GM18508 (cell line): Measurements from ENCODE around the gene PHF2.

Experiments used
- ATAC-seq: cut with Tn5 transposase; IDR thresholded peaks from one replicate; pipeline ENCODE4 v1.9.1; 2021; ENCODE audit warnings: moderate number of reproducible peaks; ENCODE audit not compliant: insufficient read depth, unreplicated experiment

Gene PHF2

DNA sequence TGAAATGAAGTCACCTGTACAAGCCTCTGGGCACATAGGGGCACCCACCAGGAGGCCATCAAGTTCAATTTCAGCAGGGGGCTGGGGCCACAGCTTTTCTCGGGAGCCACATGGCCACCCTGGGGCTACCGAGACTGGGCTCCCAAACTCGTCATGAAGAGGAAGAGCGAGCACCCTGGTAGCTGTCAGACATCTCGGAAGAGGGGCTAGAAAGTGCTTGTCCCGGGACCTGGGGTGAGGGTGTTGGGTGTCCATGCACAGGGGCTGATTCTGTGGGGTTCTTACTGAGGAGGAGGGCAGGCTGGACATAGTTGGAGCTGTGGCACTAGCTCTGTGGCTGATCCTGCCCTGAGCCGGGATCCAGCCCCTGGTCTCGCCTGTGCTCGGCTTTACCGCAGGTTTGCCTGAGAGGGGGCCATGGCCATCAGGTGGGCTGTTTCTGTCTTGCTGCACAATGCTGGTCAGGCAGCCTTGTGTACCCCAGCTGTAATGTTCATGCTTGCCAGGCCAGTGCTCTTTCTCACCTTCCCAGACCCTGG lies 70.3 kb downstream of the PHF2 start:
- ATAC-seq: no peak

DNA sequence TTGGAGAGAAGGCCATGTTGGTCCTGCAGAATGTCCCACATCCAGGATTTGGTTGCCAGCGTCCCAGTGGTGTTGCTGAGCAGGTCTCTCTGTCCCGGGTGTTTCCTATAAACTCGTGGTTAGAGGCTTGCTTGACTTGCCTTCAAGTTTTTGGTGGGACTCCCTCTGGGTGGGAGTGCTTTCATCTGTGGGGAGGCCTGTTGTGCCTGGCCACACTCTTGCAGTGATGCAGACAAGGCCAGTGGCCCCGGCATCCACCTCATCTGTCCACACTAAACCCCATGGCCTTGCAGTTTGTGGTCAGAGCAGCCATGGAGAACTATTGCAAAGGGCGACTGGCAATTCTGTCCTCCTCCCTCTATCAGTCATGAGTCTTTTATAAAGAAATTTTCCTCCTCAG lies 71.8 kb downstream of the PHF2 start:
- ATAC-seq: no peak

DNA sequence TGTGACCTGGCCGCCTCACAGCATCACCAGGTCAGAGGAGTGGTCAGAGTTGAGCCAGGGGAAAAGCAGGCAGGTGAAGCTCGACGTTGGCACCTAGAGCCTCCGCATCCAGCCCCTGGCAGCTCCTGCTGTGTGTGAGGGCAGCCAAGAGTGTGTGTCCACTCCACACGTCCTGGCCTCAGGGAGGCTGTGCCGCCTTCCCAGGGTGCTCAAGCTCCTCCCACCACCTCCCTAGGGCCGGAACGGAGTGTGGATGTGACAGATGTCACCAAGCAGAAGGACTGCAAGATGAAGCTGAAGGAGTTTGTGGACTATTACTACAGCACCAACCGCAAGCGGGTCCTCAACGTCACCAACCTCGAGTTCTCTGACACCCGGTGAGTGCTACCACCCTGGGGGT lies 72.5 kb downstream of the PHF2 start:
- ATAC-seq: no peak

DNA sequence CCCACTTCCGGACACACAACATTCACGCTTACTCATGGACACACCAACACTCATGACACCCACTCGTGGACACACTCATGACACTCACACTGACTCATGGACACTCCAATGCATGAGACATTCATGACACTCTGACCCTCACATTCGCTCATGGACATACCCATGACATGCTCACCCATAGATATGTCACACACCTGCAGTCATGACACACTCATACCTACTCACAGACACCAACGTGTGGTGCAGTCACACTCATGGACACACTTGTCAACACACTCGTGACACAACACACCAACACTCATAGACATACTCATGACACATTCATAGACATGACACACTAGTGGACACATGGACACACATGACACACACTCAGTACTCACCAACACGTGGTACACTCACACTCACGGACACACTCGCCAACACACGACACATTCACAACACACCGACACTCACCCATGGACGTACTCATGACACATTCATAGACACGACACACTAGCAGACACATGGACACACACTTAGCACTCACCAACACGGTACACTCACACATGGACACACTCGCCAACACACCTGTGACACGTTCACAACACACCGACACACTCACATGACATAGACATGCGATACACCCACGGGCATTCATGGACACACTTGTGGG lies 73.4 kb downstream of the PHF2 start:
- ATAC-seq: no peak

DNA sequence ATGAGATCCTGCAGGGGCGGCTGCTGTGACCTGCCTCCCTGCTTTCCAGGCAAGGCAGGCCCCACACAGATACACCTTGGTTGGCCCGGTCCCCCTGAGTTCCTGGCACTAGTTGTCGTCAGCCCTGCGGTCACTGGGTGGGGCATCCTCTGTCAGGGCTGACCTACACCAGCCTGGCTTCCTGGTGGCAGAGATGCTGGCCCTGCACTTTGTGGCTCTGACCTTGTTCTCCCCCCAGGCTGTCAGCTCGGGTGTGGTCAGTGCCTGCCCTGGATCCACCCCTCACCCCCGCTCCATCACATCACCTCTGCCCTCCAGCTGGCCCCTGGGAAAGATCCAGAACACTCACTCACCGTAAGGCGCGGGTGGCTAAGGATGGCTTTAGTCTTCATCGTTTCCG lies 74.1 kb downstream of the PHF2 start:
- no peak for ATAC-seq

DNA sequence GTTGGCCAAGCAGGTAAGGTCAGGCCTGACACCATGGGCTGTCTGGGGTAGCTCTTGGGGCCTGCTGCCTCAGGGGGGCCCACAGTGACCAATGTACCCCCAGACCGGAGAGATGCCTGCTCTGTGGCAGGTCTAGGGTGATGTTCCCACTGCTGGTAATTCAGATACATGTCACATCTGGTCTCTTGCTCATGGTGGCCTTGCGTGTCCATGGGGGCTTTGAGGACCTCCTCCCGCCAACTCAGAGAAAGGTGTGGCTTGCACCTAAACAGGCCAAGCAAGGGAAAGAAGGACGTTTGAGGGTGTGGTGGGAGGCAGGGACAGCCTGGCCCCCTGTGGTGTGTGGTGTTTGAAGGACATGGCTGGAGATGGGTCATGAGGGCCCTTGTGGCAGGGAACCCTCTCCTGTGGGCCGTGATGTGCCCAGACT lies 75.2 kb downstream of the PHF2 start:
- no peak for ATAC-seq

DNA sequence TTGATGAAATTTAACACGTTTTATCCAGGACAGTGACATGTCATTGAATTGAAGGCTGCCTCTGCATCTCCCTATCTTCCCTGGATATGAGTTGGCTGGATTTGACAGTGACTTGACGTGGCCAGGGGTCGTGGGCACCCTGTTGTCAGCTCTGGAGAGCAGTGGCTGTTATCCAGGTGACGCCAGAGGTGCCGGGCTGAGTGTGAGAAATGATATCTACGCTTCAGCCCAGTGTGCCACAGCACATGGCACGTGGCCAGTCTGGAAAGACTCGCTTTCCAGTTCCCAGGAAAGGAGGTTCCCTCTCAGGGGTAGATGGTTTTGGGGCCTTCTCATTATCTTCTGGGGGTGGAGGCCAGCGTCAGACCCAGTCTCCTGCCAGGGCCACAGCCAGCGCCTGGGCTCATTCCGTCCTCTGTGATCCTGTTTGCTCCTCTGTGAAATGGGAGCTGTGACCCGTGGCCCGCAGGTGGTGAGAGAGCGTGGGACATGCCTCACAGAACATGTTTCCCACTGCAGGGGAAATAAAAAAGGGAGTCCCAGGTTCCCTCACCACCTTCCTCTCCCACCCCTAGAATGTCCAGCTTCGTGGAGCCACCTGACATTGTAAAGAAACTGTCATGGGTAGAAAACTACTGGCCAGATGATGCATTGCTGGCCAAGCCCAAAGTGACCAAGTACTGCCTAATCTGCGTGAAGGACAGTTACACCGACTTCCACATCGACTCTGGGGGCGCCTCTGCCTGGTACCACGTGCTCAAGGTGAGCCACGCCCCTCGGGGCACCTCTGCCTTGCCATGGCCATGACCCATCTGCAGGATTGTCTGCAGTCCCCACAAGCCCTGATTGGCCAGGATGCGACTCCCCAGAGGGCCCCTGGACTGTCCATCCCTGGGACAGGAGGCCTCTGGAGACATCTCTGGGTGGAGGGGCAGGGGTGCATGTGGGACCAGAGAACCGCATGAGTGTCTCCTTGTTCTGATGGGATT lies 76.5 kb downstream of the PHF2 start:
- no peak for ATAC-seq

DNA sequence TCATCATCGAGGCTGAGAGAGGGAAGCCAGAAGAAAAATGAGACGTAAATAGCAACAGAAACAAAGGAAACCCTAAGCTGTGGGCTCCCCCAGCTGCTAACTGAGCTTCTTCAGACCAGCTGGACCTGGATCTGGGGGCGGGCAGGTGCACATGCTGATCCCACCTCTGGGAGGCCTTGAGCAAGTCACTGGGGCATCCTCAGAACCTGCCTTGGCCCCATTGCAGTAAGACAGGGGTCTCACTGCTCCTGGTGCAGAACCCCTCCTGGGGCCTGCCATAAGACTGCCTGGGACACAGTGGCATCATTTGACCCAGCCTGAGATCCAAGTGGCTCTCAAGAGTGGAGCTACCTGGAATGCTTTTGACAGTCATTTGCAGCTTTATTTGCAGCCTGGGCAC lies 77.4 kb downstream of the PHF2 start:
- ATAC-seq: no peak

DNA sequence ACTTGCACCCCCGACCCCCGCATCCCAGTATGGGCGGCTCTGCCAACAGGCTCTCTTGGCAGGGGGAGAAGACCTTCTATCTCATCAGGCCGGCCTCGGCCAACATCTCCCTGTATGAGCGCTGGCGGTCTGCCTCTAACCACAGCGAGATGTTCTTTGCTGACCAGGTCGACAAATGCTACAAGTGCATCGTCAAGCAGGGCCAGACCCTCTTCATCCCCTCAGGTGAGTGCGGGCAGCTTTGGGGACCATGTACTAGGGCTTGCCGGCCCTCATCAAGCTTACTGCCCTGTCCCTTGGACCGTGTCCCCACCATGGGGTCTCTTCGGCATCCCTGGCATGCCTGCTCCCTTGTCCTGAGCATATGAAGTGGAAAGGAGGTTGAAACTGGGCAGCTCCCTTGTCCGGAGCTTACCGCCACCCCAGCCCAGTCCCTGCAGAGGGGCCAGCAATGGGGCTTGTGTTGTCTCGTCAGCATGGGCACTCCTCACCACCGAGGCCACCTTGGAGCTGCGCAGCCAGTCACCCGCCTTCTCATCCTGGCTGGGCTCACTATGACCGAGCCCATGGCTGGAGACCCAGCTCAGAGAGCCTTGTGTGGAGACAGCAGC lies 78.1 kb downstream of the PHF2 start:
- no peak for ATAC-seq

DNA sequence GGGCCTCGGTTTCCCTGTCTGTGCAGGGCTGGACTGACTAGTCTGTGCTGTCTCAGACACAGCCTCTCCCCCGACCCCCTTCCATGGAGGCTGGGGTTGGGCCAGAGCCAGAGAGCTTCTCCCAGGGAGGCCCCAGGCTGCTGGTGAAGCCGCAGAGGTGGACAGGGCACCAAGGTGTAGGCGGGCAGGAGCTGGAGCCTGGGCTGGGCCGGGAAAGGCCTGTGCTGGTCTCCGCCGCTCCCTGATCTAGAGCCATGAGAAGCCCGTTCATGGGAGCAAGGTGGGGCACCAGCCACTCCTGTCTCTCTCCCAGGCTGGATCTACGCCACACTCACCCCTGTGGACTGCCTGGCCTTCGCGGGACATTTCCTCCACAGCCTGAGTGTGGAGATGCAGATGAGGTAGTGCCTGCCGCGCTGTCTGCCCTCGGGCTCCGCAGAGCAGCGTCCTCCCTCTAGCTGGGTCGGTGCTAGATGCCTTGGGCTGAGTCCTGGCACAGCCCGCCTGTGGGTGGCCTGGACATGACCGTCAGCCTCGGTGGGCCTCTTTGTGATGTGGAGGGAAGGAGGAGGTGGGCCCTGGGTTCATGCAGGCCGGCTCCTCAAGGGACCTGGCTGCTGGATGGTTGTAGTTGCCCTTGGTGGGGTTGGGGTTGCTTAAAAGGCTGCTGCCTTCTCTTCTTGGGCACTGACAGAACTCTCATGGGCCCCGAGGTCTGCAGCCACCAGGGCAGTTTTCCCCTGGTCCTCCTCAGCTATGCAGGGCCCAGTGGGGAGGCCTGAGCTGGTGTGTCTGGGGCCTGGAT lies 79.4 kb downstream of the PHF2 start:
- ATAC-seq: no peak

DNA sequence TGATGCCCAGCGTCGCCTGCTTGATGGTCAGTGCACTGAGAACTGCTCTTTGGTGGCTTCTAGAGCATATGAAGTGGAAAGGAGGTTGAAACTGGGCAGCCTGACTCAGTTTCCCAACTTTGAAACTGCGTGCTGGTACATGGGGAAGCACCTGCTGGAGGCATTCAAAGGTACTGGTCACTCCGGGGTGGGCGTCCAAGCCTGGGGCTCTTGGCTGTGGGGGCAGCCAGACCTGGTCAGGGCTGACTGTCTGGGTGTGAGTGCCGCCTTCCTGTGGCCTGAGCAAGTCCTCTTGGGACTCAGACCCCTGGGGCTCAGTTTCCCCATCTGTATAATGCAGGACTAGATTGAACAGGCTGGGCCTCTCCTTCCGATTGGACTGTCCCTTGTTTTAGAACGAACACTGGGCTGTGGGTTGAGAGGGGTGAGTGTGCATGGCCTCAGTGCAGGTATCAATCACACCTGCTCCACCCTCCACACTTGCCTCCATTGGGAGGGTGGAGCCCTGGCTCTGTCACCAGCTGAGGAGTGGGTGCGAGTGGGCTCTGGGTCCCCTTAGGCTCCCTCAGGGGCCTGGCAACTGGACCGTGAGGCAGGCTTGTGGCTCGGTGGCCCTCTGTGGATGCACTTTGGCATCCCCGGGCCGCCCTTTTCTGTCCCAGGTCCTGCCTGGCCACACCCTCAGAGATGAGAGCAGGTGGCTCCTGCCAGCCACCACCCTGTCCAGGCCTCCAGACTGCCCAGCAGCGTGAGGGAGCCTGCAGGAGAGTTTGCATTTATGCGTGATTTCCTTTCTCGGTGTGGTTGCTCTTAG lies 80.2 kb downstream of the PHF2 start:
- ATAC-seq: no peak

DNA sequence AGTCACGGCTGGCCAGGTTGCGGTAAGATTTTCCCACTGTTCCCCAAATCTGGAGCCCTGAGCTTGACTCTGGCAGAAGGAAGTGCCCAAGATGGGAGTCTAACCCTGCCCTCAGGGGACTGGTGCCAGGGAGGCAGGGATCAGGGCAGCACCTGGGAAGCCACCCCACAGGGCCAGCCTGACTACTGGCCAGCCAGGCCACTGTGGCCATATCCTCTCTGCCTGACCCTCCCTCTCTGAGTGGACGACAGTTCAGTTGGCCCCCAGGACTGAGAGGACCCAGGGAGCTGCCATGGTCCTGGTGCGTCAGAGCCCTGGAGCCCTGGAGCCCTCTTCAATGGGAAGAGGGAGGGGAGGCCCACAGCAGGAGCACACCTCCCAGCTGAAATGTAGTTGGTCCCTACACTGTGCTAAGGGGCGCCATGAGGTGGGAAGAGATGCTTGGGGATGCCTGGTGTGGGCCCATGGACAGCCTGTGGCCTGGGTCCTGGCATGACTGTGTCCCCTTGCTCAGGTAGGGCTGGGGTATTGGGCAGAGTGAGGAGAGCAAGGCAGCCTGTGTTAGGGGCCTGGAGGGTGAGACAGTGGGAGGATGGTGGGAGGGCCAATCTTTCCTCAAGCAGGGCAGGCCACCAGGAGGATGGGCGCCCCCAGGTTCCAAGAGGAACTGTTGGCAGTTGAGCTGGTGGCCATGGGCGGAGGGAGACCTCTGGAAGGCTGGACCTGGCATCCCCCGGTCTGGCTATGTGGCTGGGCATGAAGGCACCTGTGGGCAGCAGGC lies 81.1 kb downstream of the PHF2 start:
- no peak for ATAC-seq

DNA sequence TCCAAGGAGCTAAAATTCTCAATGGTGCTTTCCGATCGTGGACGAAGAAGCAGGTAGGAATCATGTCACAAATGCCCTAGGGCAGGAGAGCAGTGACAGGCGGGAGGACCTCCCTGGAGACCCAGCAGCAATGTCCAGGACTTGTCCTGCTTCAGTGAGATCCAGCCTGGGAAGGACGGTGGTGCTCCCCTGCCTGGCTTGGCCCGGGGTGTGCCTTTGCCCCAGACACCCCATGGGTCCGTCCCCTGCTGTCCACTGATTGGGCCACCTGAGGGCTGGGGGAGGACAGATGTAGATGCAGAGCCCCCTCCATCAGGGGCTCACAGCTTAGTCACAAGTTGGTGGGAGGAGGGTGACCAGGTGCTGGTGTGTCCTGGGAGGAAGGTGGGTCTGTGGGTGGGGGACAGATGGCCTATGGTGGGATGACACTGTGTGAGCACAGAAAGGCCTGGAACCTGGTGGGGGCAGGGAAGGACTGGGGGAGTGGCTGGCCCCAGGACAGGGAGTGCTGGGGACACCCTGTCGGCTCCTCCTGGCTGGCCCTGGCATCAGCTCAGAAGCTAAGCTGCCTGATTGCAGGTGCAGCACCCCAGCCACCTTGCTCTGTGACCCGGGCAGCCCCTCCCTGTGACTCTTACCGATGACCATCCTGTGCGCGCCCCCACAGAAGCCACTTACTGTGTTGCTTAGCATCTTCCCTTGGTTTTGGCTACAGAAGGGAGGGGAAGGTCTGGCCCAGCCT lies 82.0 kb downstream of the PHF2 start:
- ATAC-seq: no peak

DNA sequence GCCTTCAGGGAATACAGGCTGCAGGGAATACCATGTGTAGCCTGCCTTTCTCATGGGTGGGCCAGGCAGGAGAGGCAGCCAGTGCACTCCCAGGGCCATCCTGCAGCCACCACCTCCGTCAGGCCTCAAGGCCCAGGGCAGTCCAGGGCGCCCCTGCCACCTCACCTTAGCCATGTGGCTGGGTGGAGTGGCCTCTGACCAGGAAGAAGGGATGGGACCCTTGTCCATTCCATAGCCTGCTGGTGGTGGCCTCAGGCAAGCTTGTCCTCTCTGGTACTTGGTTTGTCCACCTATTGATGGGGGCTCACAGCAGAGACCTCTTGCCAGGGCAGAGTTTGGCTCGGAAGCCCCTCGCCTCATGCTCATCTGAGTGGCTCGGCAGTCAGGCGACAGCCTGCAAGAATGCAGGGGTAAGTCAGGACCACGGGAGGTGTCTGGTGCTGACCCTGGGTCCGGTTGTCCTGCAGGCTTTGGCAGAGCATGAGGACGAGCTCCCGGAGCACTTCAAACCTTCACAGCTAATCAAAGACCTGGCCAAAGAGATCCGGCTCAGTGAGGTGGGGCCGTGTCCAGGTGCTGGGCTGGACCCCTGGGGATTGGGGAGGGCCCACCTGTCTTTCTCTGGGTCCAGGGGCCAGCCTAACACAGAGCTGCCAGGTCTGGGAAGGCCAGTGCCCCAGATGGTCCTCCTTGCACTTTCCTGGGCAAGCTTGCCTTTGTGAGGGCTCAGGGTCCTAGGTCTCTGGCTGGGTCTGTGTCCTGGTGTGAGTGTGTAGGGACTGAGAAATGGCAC lies 82.9 kb downstream of the PHF2 start:
- ATAC-seq: no peak

DNA sequence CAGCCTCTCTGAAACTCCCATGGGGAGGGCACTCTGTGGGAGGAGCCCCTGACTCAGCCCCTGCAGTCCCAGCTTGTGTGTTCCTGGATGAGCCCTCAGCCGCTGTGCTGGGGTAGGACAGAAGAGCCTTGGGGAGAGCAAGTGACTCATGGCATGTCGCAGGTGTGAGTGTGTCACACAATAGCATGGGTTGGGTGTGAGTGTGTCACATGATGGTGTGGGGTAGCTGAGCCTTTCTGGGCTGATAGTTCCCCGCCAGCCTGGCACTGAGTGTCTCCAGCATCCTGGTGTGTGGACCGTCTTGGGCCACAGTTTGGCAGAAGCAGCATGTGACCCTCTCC lies 83.4 kb downstream of the PHF2 start:
- no peak for ATAC-seq

DNA sequence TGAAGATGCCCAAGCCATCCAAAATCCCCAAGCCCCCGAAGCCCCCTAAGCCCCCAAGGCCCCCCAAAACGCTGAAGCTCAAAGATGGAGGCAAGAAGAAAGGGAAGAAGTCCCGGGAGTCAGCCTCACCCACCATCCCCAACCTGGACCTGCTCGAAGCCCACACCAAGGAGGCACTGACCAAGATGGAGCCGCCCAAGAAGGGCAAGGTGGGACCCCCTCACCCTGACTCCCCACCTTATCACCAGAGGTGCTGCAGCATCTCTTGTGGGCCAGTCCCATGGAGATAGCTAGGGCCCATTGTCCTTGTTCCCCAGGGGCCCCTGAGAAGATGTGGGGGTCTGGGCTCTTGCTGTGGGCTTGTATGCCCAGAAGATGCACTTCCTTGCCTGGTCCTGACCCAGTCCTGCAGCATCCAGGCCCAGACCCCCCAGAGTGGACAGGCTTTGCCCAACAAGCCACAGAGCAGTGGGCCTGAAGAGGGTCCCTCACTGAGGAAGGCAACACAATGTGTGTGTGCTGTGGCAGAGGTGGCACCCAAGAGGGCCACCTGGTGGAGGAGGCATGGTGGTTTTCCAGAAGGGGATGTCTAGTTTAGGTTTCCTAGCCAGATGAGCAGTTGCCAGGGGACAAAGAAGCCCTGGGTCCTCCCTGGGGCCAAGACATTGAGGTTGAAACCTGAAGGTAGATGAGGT lies 84.1 kb downstream of the PHF2 start:
- ATAC-seq: no peak

DNA sequence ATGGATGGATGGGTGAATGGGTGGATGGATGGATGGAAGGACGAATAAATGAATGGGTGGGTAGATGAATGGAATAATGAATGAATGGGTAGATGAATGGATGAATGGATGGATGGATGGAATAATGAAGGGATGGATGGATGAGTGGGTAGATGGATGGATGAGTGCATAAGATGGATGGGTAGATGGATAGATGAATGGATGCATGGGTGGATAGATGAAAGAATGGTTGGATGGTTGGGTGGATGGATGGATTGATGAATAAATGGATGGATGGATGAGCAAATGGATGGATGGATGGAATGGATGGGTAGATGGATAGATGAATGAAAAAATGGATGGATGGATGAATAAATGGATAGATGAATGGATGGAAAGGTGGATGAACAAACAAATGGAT lies 85.2 kb downstream of the PHF2 start:
- ATAC-seq: no peak
